ENCODE results near the gene DDO. TPM values are rescaled to one million over a fixed set of nuclear protein-coding genes. Genes with fewer than 3 reads are reported as not detected.
"Not testable (repeated sequence)": the region's sequence is repeated elsewhere in the genome, so short reads cannot be mapped to it uniquely, and the experiment has no call there.

DDO gene
- 1 to 10 TPM in 1 of 10 donors, under 1 TPM in 8, not detected in 1; 0.12 to 1.9 (median 0.44) TPM for polyA plus RNA-seq (ENCODE audit: insufficient read length in 10 of 10)
- long read RNA-seq, donor 1: 0 reads
- long read RNA-seq, donor 2: 0 reads
- long read RNA-seq, donor 3: 0 reads
- long read RNA-seq, donor 4: 0 reads
- long read RNA-seq, donor 5: 0 reads
- long read RNA-seq, donor 6: 0 reads
- long read RNA-seq, donor 7: 0 reads
- long read RNA-seq, donor 8: 0 reads
- long read RNA-seq, donor 9: 0 reads

GRCh38 chr6:110415086-110415916 is at the start of gene DDO:
TSS of gene DDO (minus strand) at chr6:110415575. CDS start at chr6:110413462, 2,113 bp downstream.
- DNase-seq: no peak

GRCh38 chr6:110462884-110463481 is 47.6 kb upstream of the DDO start:
- no peak for DNase-seq

GRCh38 chr6:110461376-110461775 is 46.0 kb upstream of the DDO start:
- no peak for DNase-seq

GRCh38 chr6:110459137-110459536 is 43.8 kb upstream of the DDO start:
- DNase-seq: no peak

- DNase-seq: no peak
These were observed 43.1 kb upstream of the DDO start for GRCh38 chr6:110458476-110458875.

- DNase-seq: not testable (repeated sequence)
These were observed 42.3 kb upstream of the DDO start for GRCh38 chr6:110457567-110458175.

- DNase-seq: no peak
These were observed 41.3 kb upstream of the DDO start for GRCh38 chr6:110456694-110457093.

- no peak for DNase-seq
These were observed 34.1 kb upstream of the DDO start for GRCh38 chr6:110449541-110449895.

- DNase-seq: no peak
These were observed 33.6 kb upstream of the DDO start for GRCh38 chr6:110448846-110449540.

- DNase-seq: no peak
These were observed 32.4 kb upstream of the DDO start for GRCh38 chr6:110447761-110448160.

GRCh38 chr6:110446405-110446804 is 31.0 kb upstream of the DDO start:
- DNase-seq: no peak

GRCh38 chr6:110440026-110440425 is 24.7 kb upstream of the DDO start:
- no peak for DNase-seq

GRCh38 chr6:110439356-110439755 is 24.0 kb upstream of the DDO start:
- peak in 1 of 3 donors; percentile 32 for DNase-seq

- DNase-seq: no peak
These were observed 19.7 kb upstream of the DDO start for GRCh38 chr6:110434961-110435602.

- DNase-seq: no peak
These were observed 17.0 kb upstream of the DDO start for GRCh38 chr6:110432285-110432900.

- DNase-seq: no peak
These were observed 15.4 kb upstream of the DDO start for GRCh38 chr6:110430741-110431140.

- no peak for DNase-seq
These were observed 14.9 kb upstream of the DDO start for GRCh38 chr6:110430236-110430635.

- DNase-seq: no peak
These were observed 12.8 kb upstream of the DDO start for GRCh38 chr6:110428153-110428552.

- DNase-seq: no peak
These were observed 10.4 kb upstream of the DDO start for GRCh38 chr6:110425816-110426215.

- DNase-seq: no peak
These were observed 7.1 kb upstream of the DDO start for GRCh38 chr6:110422444-110422822.

Data from muscle of back (tissue), 13 donors.